Loucy (cell line): ENCODE measurements around the gene FANCI.

Source experiments
- H2AFZ ChIP-seq: fragments of 200-600 bp; sonication (generic); 2 replicates; pipeline ENCODE4 v1.6.0; 2016; ENCODE audit warnings: antibody characterized with exemption, mild to moderate bottlenecking, low read length, moderate library complexity
- H3F3A ChIP-seq: fragments of 200-600 bp; 2 replicates; pipeline ENCODE4 v1.6.0; 2016; ENCODE audit warnings: antibody characterized with exemption, low read depth, mild to moderate bottlenecking
- H3K27me3 ChIP-seq: fragments of 200-600 bp; sonication (generic); 2 replicates; pipeline ENCODE4 v1.6.1; 2014; ENCODE audit warnings: low read length, mild to moderate bottlenecking; ENCODE audit not compliant: insufficient read depth, poor library complexity, severe bottlenecking
- H3K36me3 ChIP-seq: fragments of 200-600 bp; sonication (generic); 2 replicates; pipeline ENCODE4 v1.6.1; 2016; ENCODE audit warnings: low read length; ENCODE audit not compliant: insufficient read depth
- H3K4me1 ChIP-seq: fragments of 200-600 bp; sonication (generic); 2 replicates; pipeline ENCODE4 v1.5.1; 2014; ENCODE audit warnings: low read length, mild to moderate bottlenecking; ENCODE audit not compliant: insufficient read depth, poor library complexity, severe bottlenecking
- H3K4me2 ChIP-seq: fragments of 200-600 bp; sonication (generic); 2 replicates; pipeline ENCODE4 v1.6.0; 2014; ENCODE audit warnings: antibody characterized with exemption, low read length, low read depth, mild to moderate bottlenecking; ENCODE audit not compliant: poor library complexity, severe bottlenecking
- H3K4me3 ChIP-seq: fragments of 200-600 bp; sonication (generic); 2 replicates; pipeline ENCODE4 v1.5.1; 2014; ENCODE audit warnings: low read length, mild to moderate bottlenecking, mixed read lengths; ENCODE audit not compliant: poor library complexity, severe bottlenecking
- H3K79me2 ChIP-seq: fragments of 200-600 bp; sonication (generic); 2 replicates; pipeline ENCODE4 v1.6.1; 2014; ENCODE audit warnings: low read length; ENCODE audit not compliant: insufficient read depth
- H3K9ac ChIP-seq: fragments of 200-600 bp; sonication (generic); 2 replicates; pipeline ENCODE4 v1.6.0; 2014; ENCODE audit warnings: mild to moderate bottlenecking, low read depth, low read length, moderate library complexity; ENCODE audit not compliant: poor library complexity, severe bottlenecking
- H3K9me2 ChIP-seq: fragments of 200-600 bp; sonication (generic); replicated peaks from 2 replicates; pipeline ENCODE4 v1.6.1; 2016; ENCODE audit warnings: low read depth, low read length, mixed read lengths
- H3K9me3 ChIP-seq: fragments of 200-600 bp; sonication (generic); 2 replicates; pipeline ENCODE4 v1.6.1; 2014; ENCODE audit warnings: mild to moderate bottlenecking, antibody characterized with exemption, low read length, low read depth; ENCODE audit not compliant: insufficient read depth
- H4K20me1 ChIP-seq: fragments of 200-600 bp; sonication (generic); 2 replicates; pipeline ENCODE4 v1.6.0; 2014; ENCODE audit warnings: antibody characterized with exemption, low read length, mild to moderate bottlenecking; ENCODE audit not compliant: insufficient read depth, poor library complexity, severe bottlenecking
- EZH2phosphoT487 ChIP-seq: fragments of 200-600 bp; IDR thresholded peaks from 2 replicates; pipeline ENCODE4 v1.6.1; 2018; ENCODE audit warnings: antibody characterized with exemption, mild to moderate bottlenecking, moderate library complexity, borderline replicate concordance
- TF ChIP-seq, protein P1 (sequence below): fragments of 200-600 bp; sonication (generic); conservative IDR thresholded peaks from 2 replicates; pipeline ENCODE4 v1.5.1; 2014; ENCODE audit warnings: mild to moderate bottlenecking, antibody characterized with exemption, low read length

Gene FANCI

GRCh38 chr15:89352476-89352875 is 108.7 kb downstream of the FANCI start:
- H3K4me2 ChIP-seq = no peak overlapping the region
- H3K36me3 ChIP-seq = no peaks in the 10 kb centered on the region
- no peak overlapping the region for H3K9ac ChIP-seq
- H3K27me3 ChIP-seq = no peaks in the 10 kb centered on the region
- H3K4me1 ChIP-seq = no peaks in the 10 kb centered on the region
- H3K9me3 ChIP-seq = no peaks in the 10 kb centered on the region
- no peaks in the 10 kb centered on the region for H3K9me2 ChIP-seq
- no peaks in the 10 kb centered on the region for H4K20me1 ChIP-seq
- H3K4me3 ChIP-seq = no peak overlapping the region
- H2AFZ ChIP-seq = no peak overlapping the region
- H3K79me2 ChIP-seq = no peaks in the 10 kb centered on the region
- H3F3A ChIP-seq = no peaks in the 10 kb centered on the region
- no peak for TF ChIP-seq EZH2phosphoT487
- TF ChIP-seq, protein P1, sequence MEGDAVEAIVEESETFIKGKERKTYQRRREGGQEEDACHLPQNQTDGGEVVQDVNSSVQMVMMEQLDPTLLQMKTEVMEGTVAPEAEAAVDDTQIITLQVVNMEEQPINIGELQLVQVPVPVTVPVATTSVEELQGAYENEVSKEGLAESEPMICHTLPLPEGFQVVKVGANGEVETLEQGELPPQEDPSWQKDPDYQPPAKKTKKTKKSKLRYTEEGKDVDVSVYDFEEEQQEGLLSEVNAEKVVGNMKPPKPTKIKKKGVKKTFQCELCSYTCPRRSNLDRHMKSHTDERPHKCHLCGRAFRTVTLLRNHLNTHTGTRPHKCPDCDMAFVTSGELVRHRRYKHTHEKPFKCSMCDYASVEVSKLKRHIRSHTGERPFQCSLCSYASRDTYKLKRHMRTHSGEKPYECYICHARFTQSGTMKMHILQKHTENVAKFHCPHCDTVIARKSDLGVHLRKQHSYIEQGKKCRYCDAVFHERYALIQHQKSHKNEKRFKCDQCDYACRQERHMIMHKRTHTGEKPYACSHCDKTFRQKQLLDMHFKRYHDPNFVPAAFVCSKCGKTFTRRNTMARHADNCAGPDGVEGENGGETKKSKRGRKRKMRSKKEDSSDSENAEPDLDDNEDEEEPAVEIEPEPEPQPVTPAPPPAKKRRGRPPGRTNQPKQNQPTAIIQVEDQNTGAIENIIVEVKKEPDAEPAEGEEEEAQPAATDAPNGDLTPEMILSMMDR = no peak

DNA sequence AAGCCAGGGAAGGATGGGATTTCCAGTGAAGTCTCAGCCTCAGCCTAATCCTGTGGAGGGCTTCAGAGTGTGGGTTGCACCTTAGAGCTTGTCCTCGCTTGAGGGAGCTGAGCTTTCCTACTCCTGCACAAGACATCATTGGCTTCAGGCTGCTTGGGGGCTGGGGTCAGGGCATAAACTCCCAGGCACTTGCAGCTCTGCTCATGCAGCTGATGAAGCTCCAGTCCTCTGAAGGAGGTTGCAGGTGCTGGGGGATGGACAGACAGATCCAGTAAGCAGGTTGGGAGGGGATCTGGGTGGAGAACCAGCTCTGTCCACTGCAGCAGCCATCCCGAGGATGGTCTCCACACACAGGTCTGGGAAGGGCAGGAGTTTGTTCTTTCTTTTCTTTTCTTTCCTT is 110.2 kb downstream of the FANCI start:
- no peak for TF ChIP-seq EZH2phosphoT487
- TF ChIP-seq, protein P1 = no peak
- Histone ChIP-seq H3K27me3 (no peaks in the 10 kb centered on the region), H2AFZ (no peak overlapping the region)

GRCh38 chr15:89356634-89357298 is 113.0 kb downstream of the FANCI start:
- Histone ChIP-seq H3K9ac (no peak overlapping the region), H3K27me3 (no peaks in the 10 kb centered on the region), H3K9me2 (no peaks in the 10 kb centered on the region), H3K4me1 (no peaks in the 10 kb centered on the region), H3F3A (no peaks in the 10 kb centered on the region), H3K79me2 (no peaks in the 10 kb centered on the region), H3K4me2 (no peak overlapping the region), H3K4me3 (no peak overlapping the region), H4K20me1 (no peaks in the 10 kb centered on the region), H3K9me3 (no peaks in the 10 kb centered on the region), H2AFZ (0 out of 2 replicates have a peak overlapping the region, but pooled peaks have one; percentile 32), H3K36me3 (no peaks in the 10 kb centered on the region)
- no peak for TF ChIP-seq EZH2phosphoT487
- TF ChIP-seq, protein P1 = peak; percentile 70

More for the DNA sequence above, 110.2 kb downstream of the FANCI start:
- H4K20me1 ChIP-seq = no peaks in the 10 kb centered on the region
- no peaks in the 10 kb centered on the region for H3F3A ChIP-seq
- no peak overlapping the region for H3K4me2 ChIP-seq
- no peaks in the 10 kb centered on the region for H3K9me3 ChIP-seq
- no peaks in the 10 kb centered on the region for H3K4me1 ChIP-seq
- no peak overlapping the region for H3K9ac ChIP-seq
- no peaks in the 10 kb centered on the region for H3K9me2 ChIP-seq
- no peaks in the 10 kb centered on the region for H3K79me2 ChIP-seq
- H3K36me3 ChIP-seq = no peaks in the 10 kb centered on the region
- H3K4me3 ChIP-seq = no peak overlapping the region
